Gastroesophageal sphincter (tissue), 4 donors: ENCODE results near the gene GALK2. TPM values are rescaled to one million over a fixed set of nuclear protein-coding genes. Genes with fewer than 3 reads are reported as not detected.

Experiments used
- ATAC-seq: fragments of 150-250 bp; one replicate; pipeline ENCODE4 v1.9.1; 2016; ENCODE audit warnings: mild to moderate bottlenecking, moderate library complexity
- H3K27ac ChIP-seq, 4 donors: fragments of 200-600 bp; sonication (generic) in 3 of 4; 1 replicate in 3 of 4; 2 replicates in 1 of 4; pipeline ENCODE4 v1.5.1; 2016 to 2019
- H3K27me3 ChIP-seq: fragments of 200-600 bp; sonication (generic); one replicate; pipeline ENCODE4 v1.5.1; 2019
- H3K36me3 ChIP-seq, 2 donors: fragments of 200-600 bp; sonication (generic); one replicate each; pipeline ENCODE4 v1.5.1; 2019; ENCODE audit warnings: control low read depth in 1 of 2
- H3K4me1 ChIP-seq, 3 donors: fragments of 200-600 bp; sonication (generic); 1 replicate in 2 of 3; 2 replicates in 1 of 3; pipeline ENCODE4 v1.5.1; 2016 to 2019; ENCODE audit warnings: control low read depth in 2 of 3
- H3K4me3 ChIP-seq, 2 donors: fragments of 200-600 bp; sonication (generic); one replicate each; pipeline ENCODE4 v1.5.1; 2019; ENCODE audit warnings: mild to moderate bottlenecking in 1 of 2, moderate library complexity in 1 of 2
- H3K9me3 ChIP-seq, 3 donors: fragments of 200-600 bp; sonication (generic); one replicate each; pipeline ENCODE4 v1.5.1; 2017 to 2019; ENCODE audit warnings: control low read depth in 2 of 3
- EP300 ChIP-seq: sonication (generic); formaldehyde crosslinking; IDR thresholded peaks from one replicate; pipeline ENCODE4 v1.6.1; 2017; ENCODE audit warnings: antibody characterized with exemption, mild to moderate bottlenecking
- POLR2A ChIP-seq, 2 donors: fragments of 450-650 bp; IDR thresholded peaks; one replicate each; pipeline ENCODE4 v1.6.1; 2017; ENCODE audit warnings: antibody characterized with exemption in 2 of 2, mild to moderate bottlenecking in 2 of 2, moderate library complexity in 1 of 2
- POLR2AphosphoS5 ChIP-seq: sonication (generic); formaldehyde crosslinking; IDR thresholded peaks from one replicate; pipeline ENCODE4 v1.6.1; 2017; ENCODE audit warnings: antibody characterized with exemption
- WGBS, 2 donors: methylation state at CpG; one replicate each; pipeline ENCODE4 v1.1.5; 2018; ENCODE audit warnings: low coverage in 1 of 2; 5-methylcytosine and 5-hydroxymethylcytosine counted together
- total RNA-seq, 4 donors: library from RNA; depleted of rRNA; stranded (reverse); fragments of >200 nt; gene quantifications; one replicate each; pipeline ENCODE4 v1.1.0, GENCODE V29; 2016
- TF ChIP-seq, protein P1 (sequence below), 4 experiments: fragments of 200-600 bp in 2 of 4; fragments of 450-650 bp in 2 of 4; sonication (generic) in 1 of 4; IDR thresholded peaks; one replicate each; pipeline ENCODE4 v1.5.1; 2017 to 2019; ENCODE audit warnings: antibody characterized with exemption in 4 of 4, mild to moderate bottlenecking in 2 of 4, moderate library complexity in 2 of 4

The GALK2 gene
- total RNA-seq, 4 donors from 2014 or later, result 30.0 to 54.8 (median 43.8) TPM

DNA sequence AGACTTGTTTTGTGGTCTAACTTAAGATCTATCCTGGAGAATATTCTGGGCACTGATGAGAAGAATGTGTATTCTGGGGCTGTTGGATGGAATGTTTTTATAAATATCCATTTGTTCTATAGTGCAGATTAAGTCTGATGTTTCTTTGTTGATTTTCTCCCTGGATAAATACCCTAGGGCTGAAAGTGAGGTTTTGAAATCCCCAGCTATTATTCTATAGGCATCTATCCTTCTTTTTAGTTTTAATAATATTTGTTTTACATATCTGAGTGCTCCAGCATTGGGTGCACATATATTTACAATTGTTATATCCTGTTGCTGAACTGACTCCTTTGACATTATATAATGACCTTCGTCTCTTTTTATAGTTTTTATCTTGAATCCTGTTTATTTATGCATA, 42.9 kb downstream of the GALK2 start:
- Histone ChIP-seq H3K27ac (no peak overlapping the region), H3K36me3 (peaks cover 0 to 6% of the 10 kb centered on the region in 2 donors), H3K27me3 (no peaks in the 10 kb centered on the region), H3K9me3 (peaks cover 0 to 33% (median 0%) of the 10 kb centered on the region in 3 donors), H3K4me1 (no peaks in the 10 kb centered on the region), H3K4me3 (no peak overlapping the region)
- TF ChIP-seq POLR2A (IDR thresholded peaks at IDR 0.05) (no peak), POLR2AphosphoS5 (no peak), EP300 (no peak)
- TF ChIP-seq, protein P1, sequence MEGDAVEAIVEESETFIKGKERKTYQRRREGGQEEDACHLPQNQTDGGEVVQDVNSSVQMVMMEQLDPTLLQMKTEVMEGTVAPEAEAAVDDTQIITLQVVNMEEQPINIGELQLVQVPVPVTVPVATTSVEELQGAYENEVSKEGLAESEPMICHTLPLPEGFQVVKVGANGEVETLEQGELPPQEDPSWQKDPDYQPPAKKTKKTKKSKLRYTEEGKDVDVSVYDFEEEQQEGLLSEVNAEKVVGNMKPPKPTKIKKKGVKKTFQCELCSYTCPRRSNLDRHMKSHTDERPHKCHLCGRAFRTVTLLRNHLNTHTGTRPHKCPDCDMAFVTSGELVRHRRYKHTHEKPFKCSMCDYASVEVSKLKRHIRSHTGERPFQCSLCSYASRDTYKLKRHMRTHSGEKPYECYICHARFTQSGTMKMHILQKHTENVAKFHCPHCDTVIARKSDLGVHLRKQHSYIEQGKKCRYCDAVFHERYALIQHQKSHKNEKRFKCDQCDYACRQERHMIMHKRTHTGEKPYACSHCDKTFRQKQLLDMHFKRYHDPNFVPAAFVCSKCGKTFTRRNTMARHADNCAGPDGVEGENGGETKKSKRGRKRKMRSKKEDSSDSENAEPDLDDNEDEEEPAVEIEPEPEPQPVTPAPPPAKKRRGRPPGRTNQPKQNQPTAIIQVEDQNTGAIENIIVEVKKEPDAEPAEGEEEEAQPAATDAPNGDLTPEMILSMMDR (IDR thresholded peaks at IDR 0.05), result no peak
- ATAC-seq, result no peak
- 83 to 95% methylated on average over 1 of the region's 1 CpG for WGBS, 2 donors

DNA sequence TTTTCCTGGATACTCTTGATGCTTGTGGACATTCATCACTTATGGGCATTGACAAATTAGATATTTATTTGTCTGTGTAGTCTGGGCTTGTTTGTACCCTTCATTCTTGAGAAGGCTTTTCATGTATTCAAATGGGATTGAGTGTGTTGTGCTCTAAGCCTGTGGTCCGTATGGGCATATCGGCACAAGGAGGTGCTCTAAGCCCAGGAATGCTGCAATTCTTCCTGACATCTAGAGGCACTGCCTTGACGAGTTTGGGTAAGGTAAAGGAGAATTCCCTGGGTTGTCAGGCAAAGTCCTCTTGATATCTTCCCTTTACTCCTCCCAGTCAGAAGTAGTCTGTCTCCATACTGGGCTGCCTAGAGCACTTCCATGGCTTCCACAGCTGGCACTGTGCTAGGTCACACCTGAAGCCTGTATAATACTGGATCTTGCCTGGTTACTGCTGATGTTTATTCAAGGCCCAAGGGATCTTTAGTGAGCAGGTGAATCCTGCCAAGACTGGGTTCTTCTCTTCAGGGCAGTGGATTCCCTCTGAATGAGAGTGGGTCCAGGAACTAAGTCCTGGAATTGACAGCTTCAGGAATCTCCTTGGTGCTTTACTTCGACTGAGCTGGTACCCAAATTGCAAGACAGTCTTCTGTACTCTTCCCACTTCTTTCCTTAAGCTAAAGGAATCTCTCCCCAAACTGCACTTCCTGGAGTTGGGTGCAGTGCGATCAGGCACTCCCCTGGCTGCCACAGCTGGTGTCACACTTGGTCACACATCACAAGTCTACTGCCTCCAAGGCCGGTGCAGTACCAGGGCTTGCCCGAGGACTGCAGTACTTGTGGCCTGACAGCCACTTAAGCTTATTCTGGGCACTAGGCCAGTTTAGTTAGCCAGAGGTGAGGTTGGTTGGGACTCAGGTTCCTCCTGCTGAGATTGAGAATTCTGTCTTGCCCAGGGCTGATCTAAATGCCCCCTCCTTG, 46.0 kb downstream of the GALK2 start:
- 77% methylated on average over 5 of the region's 7 CpGs; no CpG with 5 or more reads in 1 of the 2 donors for WGBS, 2 donors
- Histone ChIP-seq H3K9me3 (peaks cover 0 to 7% (median 0%) of the 10 kb centered on the region in 3 donors), H3K4me3 (no peak overlapping the region), H3K4me1 (no peaks in the 10 kb centered on the region), H3K36me3 (peaks cover 0 to 22% of the 10 kb centered on the region in 2 donors), H3K27ac (no peak overlapping the region), H3K27me3 (no peaks in the 10 kb centered on the region)
- TF ChIP-seq POLR2AphosphoS5 (no peak), POLR2A (IDR thresholded peaks at IDR 0.05) (no peak), EP300 (no peak)
- TF ChIP-seq, protein P1 (IDR thresholded peaks at IDR 0.05), result no peak
- no peak for ATAC-seq

DNA sequence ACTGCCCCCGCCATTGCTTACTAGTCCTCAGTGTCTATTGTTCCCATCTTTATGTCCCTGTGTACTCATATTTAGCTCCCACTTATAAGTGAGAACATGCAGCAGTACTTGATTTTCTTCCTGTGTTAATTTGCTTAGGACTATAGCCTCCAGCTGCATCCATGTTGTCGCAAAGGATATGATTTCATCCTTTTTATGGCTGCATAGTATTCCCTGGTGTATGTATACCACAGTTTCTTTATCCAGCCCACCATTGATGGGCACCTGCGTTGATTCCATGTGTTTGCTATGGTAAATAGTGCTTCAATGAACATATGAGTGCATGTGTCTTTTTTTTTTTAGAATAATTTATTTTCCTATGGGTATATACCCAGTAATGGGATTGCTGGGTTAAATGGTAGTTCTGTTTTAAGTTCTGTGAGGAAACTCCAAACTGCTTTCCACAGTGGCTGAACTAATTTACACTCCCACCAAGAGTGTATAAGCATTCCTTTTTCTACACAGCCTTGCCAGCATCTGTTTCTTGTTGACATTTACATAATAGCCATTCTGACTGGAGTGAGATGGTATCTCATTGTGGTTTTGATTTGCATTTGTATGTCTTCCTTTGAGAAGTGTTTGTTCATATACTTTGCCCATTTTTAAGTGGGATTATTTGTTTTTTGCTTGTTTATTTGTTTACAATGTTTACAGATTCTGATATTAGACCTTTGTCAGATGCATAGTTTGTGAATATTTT, 53.7 kb downstream of the GALK2 start:
- no peak overlapping the region for H3K27ac ChIP-seq
- TF ChIP-seq POLR2AphosphoS5 (no peak), POLR2A (IDR thresholded peaks at IDR 0.05) (no peak), EP300 (no peak)
- TF ChIP-seq, protein P1 (IDR thresholded peaks at IDR 0.05), result no peak
- peaks cover 0 to 24% (median 0%) of the 10 kb centered on the region in 3 donors for H3K9me3 ChIP-seq
- no peaks in the 10 kb centered on the region for H3K4me1 ChIP-seq
- no peak for ATAC-seq
- 79 to 100% methylated on average over 2 to 3 of the region's 3 CpGs for WGBS, 2 donors
- no peak overlapping the region for H3K4me3 ChIP-seq
- H3K27me3 ChIP-seq, result no peaks in the 10 kb centered on the region
- peaks cover 0 to 28% of the 10 kb centered on the region in 2 donors for H3K36me3 ChIP-seq

DNA sequence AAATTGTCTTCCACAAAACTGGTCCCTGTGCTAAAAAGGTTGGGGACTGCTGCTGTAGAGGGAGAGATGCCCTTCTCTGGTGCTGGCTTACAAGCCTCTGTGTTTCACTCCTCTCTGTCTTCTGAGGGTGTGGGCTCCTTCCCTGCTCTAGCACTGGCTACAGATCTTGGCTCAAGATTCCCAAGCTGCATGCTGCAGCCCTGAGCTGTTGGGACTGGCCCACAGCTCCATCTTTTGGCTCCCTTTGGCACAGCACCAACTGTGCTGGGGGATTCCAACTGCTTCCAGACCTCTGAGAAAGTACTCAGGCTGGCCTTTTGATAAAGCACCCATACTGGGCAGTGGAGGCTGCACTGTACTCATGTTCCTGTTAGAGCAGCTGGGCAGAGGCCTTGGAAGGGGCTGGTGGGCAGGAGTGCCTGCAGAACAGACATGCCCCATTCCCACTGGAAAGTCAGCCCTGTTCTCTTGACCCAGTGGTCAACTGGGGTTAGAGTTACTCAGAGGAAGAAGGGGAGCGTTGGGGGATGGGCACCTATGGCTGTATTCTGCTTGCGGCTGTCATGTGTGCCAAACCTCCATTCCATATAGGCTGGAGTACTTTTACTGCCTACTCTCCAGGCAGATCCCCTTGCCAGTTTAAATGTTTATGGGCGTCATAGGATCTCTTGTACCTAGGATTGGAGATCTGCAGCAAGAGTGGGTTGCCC, 55.7 kb downstream of the GALK2 start:
- Histone ChIP-seq H3K27ac (no peak overlapping the region), H3K9me3 (peaks cover 0 to 24% (median 0%) of the 10 kb centered on the region in 3 donors), H3K4me1 (no peaks in the 10 kb centered on the region), H3K27me3 (no peaks in the 10 kb centered on the region), H3K36me3 (peaks cover 0 to 19% of the 10 kb centered on the region in 2 donors), H3K4me3 (no peak overlapping the region)
- WGBS, 2 donors, result 89 to 95% methylated on average over 1 to 3 of the region's 3 CpGs
- TF ChIP-seq, protein P1 (IDR thresholded peaks at IDR 0.05), result no peak
- TF ChIP-seq POLR2A (IDR thresholded peaks at IDR 0.05) (no peak), POLR2AphosphoS5 (no peak), EP300 (no peak)
- ATAC-seq, result no peak
